Muscle of leg (tissue), 11 donors: ENCODE results near the gene RPS18. TPM values are rescaled to one million over a fixed set of nuclear protein-coding genes. Genes with fewer than 3 reads are reported as not detected.
"Not testable (repeated sequence)": the region's sequence is repeated elsewhere in the genome, so short reads cannot be mapped to it uniquely, and the experiment has no call there.

Experiments
- DNase-seq: peaks from one replicate; pipeline ENCODE4 v3.0.0; 2013
- H3K27ac ChIP-seq: one replicate; pipeline ENCODE4 v1.5.1; 2013; ENCODE audit warnings: mild to moderate bottlenecking, low read length, control low read depth
- H3K27me3 ChIP-seq: one replicate; pipeline ENCODE4 v1.6.1; 2013; ENCODE audit warnings: low read length; ENCODE audit not compliant: control insufficient read depth, insufficient read depth
- H3K36me3 ChIP-seq: one replicate; pipeline ENCODE4 v1.6.1; 2013; ENCODE audit warnings: low read length; ENCODE audit not compliant: control insufficient read depth, insufficient read depth
- H3K4me1 ChIP-seq: one replicate; pipeline ENCODE4 v1.6.1; 2013; ENCODE audit warnings: low read length; ENCODE audit not compliant: control insufficient read depth, insufficient read depth
- H3K4me3 ChIP-seq: one replicate; pipeline ENCODE4 v1.5.1; 2013; ENCODE audit warnings: low read length, control low read depth
- H3K9me3 ChIP-seq: replicated peaks from 2 replicates; pipeline ENCODE4 v1.6.1; 2013; ENCODE audit warnings: low read depth, low read length; ENCODE audit not compliant: control insufficient read depth
- WGBS: methylation state at CpG from one replicate; pipeline ENCODE4 v1.1.5; 2013; ENCODE audit warnings: missing lambda C conversion rate; ENCODE audit not compliant: insufficient coverage; 5-methylcytosine and 5-hydroxymethylcytosine counted together
- polyA plus RNA-seq, 8 donors: library from polyadenylated mRNA; unstranded; fragments of 120-200 nt; gene quantifications; one replicate each; pipeline versions ENCODE4 v1.2.1 to v1.2.3, GENCODE V29; 2013; ENCODE audit warnings: inconsistent platforms in 1 of 8, low replicate concordance in 1 of 8; ENCODE audit not compliant: insufficient read length in 8 of 8, insufficient read depth in 1 of 8
- total RNA-seq: library from RNA; stranded (reverse); fragments of 120-200 nt; gene quantifications from one replicate; pipeline ENCODE4 v1.2.4, GENCODE V29; 2013

RPS18 gene
- total and polyA plus RNA-seq, 9 donors = 4,705 to 7,994 (median 5,424) TPM

GRCh38 chr6:33276581-33276863 lies 4.6 kb downstream of the RPS18 start:
- Histone ChIP-seq H3K36me3 (peaks cover 66% of the 10 kb centered on the region), H3K4me3 (peak overlapping the region; percentile 43), H3K4me1 (peaks cover 47% of the 10 kb centered on the region), H3K9me3 (no peaks in the 10 kb centered on the region), H3K27me3 (no peaks in the 10 kb centered on the region), H3K27ac (peak overlapping the region; percentile 62)
- DNase-seq = no peak

DNA sequence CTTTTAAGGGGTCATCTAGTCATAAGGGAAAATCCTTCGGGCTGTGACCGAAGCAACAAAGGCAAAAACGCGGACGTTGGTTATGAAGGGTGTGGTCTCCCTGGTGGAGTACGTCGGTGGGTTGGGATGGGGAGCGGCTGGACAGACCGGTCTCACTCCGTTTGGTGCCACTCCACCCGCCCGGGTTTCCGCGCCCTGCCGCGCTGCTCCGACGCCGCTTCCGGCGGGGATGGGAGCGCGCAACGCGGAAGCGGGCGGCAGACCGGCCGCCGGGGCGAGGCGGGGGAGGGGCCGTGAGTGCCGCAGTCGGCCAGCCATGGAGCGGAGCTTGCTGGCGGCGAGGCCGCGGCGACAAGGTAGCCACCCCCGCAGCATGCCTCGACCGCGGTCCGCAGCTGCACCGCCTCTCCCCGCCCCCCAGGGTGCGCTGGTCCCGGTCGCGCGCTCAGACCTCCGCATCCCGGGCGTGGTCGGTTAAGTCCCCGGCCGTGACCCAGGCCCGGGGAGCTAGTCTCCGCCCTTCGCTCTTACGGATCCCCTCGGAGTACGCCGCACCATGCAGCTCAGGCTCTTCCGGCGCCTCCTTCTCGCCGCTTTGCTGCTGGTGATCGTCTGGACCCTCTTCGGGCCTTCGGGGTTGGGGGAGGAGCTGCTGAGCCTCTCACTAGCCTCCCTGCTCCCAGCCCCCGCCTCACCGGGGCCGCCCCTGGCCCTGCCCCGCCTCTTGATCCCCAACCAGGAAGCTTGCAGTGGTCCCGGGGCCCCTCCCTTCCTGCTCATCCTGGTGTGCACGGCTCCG lies 5.2 kb downstream of the RPS18 start, which contains the start of gene B3GALT4:
Gene B3GALT4, plus strand, starts transcription at position 260 of the 799 bp plus-strand sequence. Its CDS starts 297 bp downstream, at position 557.
- H3K4me3 ChIP-seq = peak within 1 kb of the TSS; percentile 62
- 2% methylated on average over 80 of the region's 80 CpGs for WGBS
- peak; percentile 81 for DNase-seq
- no peaks in the 10 kb centered on the region for H3K9me3 ChIP-seq
- no peaks in the 10 kb centered on the region for H3K27me3 ChIP-seq
- peaks cover 70% of the 10 kb centered on the region for H3K36me3 ChIP-seq
- peaks cover 47% of the 10 kb centered on the region for H3K4me1 ChIP-seq
- peak within 1 kb of the TSS; percentile 89 for H3K27ac ChIP-seq

DNA sequence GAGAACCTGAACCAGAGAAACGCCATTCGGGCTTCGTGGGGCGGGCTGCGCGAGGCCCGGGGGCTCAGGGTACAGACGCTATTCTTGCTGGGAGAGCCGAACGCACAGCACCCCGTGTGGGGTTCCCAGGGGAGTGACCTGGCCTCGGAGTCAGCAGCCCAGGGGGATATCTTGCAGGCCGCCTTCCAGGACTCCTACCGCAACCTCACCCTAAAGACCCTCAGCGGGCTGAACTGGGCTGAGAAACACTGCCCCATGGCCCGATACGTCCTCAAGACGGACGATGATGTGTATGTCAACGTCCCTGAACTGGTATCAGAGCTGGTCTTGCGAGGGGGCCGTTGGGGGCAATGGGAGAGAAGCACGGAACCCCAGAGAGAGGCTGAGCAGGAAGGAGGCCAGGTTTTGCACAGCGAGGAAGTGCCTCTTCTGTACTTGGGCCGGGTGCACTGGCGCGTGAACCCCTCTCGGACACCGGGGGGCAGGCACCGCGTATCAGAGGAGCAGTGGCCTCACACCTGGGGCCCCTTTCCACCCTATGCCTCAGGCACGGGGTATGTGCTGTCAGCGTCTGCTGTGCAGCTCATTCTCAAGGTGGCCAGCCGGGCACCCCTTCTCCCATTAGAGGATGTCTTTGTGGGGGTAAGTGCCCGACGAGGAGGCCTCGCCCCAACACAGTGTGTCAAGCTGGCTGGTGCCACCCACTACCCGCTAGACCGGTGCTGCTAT lies 6.0 kb downstream of the RPS18 start:
- H3K36me3 ChIP-seq = peaks cover 74% of the 10 kb centered on the region
- WGBS = 40% methylated on average over 30 of the region's 39 CpGs
- no peak for DNase-seq
- no peaks in the 10 kb centered on the region for H3K9me3 ChIP-seq
- H3K27me3 ChIP-seq = no peaks in the 10 kb centered on the region
- peaks cover 41% of the 10 kb centered on the region for H3K4me1 ChIP-seq
- H3K4me3 ChIP-seq = peak overlapping the region; percentile 62
- peak overlapping the region; percentile 89 for H3K27ac ChIP-seq

GRCh38 chr6:33278392-33278741 lies 6.5 kb downstream of the RPS18 start:
- Histone ChIP-seq H3K4me3 (no peak overlapping the region), H3K36me3 (peaks cover 73% of the 10 kb centered on the region), H3K4me1 (peaks cover 36% of the 10 kb centered on the region), H3K27me3 (no peaks in the 10 kb centered on the region), H3K9me3 (no peaks in the 10 kb centered on the region), H3K27ac (no peak overlapping the region)
- no peak for DNase-seq
- WGBS = 36% methylated on average over 2 of the region's 9 CpGs

- Histone ChIP-seq H3K27me3 (no peaks in the 10 kb centered on the region), H3K4me1 (peaks cover 32% of the 10 kb centered on the region), H3K4me3 (no peak overlapping the region), H3K9me3 (no peaks in the 10 kb centered on the region), H3K36me3 (peaks cover 73% of the 10 kb centered on the region), H3K27ac (no peak overlapping the region)
- no peak for DNase-seq
- whole genome bisulfite sequencing = no CpG with 5 or more reads among the region's 3 CpGs
Observed at GRCh38 chr6:33278810-33279209, 6.9 kb downstream of the RPS18 start.

- no peak for DNase-seq
- Histone ChIP-seq H3K27me3 (no peaks in the 10 kb centered on the region), H3K27ac (no peak overlapping the region), H3K9me3 (no peaks in the 10 kb centered on the region), H3K4me3 (no peak overlapping the region), H3K36me3 (peaks cover 73% of the 10 kb centered on the region), H3K4me1 (peaks cover 27% of the 10 kb centered on the region)
- 73% methylated on average over 7 of the region's 13 CpGs for WGBS
Observed at GRCh38 chr6:33279257-33279695, 7.4 kb downstream of the RPS18 start.

DNA sequence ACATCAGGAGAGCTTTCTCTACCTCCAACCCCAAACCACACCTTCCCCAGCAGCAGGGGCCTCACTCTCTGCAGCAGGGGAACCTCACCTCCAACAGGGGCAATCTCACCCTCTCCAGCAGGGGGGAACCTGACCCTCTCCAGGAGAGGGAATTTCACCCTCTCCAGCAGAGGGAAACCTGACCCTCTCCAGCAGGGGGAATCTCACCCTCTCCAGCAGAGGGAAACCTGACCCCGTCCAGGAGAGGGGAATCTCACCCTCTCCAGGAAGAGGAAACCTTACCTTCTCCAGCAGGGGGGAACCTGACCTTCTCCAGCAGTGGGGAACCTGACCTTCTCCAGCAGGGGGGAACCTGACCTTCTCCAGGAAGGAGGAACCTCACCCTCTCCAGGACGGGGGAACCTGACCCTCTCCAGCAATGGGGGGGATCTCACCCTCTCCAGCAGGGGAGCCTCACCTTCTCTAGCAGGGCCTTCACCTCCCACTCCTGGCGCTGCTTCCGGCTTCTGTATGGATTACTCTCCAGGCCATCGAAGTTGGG lies 8.2 kb downstream of the RPS18 start:
- no peak overlapping the region for H3K4me3 ChIP-seq
- H3K9me3 ChIP-seq = no peaks in the 10 kb centered on the region
- no peak overlapping the region for H3K27ac ChIP-seq
- H3K36me3 ChIP-seq = peaks cover 72% of the 10 kb centered on the region
- peaks cover 20% of the 10 kb centered on the region for H3K4me1 ChIP-seq
- DNase-seq = no peak
- 0% methylated on average over 2 of the region's 5 CpGs for WGBS
- H3K27me3 ChIP-seq = no peaks in the 10 kb centered on the region

DNA sequence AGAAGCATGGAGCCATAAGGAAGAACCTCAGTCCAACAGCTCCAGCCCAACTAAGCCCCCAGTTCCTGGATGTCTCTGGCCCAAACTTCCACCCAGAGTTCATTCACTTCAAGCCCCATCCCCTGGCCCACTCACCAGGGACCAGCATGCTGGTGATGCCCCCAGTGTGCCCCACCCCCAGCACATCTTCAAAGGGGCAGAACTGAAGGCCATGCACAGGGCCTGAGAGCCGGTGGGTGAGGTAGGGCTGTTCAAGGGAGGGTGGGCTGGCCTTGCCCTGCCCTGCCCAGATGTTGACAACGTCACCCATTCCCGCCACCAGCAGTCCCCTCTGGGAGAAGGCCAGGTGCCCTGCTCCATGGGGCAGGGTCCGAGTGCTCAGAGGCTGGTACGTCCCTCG lies 8.7 kb downstream of the RPS18 start:
- WGBS = 92% methylated on average over 6 of the region's 6 CpGs
- Histone ChIP-seq H3K4me1 (peaks cover 17% of the 10 kb centered on the region), H3K27ac (no peak overlapping the region), H3K27me3 (no peaks in the 10 kb centered on the region), H3K9me3 (no peaks in the 10 kb centered on the region), H3K4me3 (no peak overlapping the region), H3K36me3 (peaks cover 67% of the 10 kb centered on the region)
- no peak for DNase-seq

DNA sequence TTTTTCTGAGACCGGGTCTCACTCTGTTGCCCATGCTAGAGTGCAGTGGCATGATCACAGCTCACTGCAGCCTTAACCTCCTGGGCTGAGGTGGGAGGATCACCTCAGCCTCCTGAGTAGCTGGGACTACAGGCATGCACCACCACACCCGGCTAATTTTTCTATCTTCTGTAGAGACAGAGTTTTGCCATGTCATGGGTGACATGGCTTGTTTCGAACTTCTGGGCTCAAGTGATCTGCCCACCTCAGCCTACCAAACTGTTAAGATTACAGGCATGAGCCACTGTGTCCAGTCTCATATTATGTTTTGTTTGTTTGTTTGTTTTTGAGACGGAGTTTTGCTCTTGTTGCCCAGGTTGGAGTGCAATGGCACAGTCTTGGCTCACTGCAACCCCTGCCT lies 13.3 kb downstream of the RPS18 start:
- not testable (repeated sequence) for DNase-seq, H3K4me3 ChIP-seq, H3K9me3 ChIP-seq, H3K27me3 ChIP-seq, H3K27ac ChIP-seq
- peaks cover 57% of the 10 kb centered on the region for H3K36me3 ChIP-seq
- WGBS = no CpG with 5 or more reads among the region's 4 CpGs
- H3K4me1 ChIP-seq = peaks cover 13% of the 10 kb centered on the region
